ENCODE results near the gene PRKG1. TPM values are rescaled to one million over a fixed set of nuclear protein-coding genes. Genes with fewer than 3 reads are reported as not detected.

The PRKG1 gene
- total and polyA plus RNA-seq, 2 of the 4 experiments (the other 2 are of a cell fraction): 3.5 to 18.3 TPM

DNA sequence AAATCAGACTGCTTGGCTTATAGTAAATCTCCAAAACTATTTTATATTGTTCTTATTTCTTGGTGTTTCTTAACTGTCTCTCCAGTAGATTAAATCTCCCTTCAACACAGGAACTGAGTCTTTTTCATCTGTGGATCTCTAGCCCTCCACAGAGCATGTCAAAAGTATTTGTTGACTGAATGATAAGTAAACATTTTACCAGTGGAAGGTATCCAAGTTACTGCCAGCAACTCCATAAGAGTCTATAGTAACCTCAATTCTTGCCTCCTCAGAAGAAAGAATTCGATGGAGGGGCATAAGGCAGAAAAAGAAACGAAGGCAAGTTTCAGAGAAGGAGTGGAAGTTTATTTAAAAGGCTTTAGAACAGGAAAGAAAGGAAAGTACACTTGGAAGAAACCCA, 945.9 kb downstream of the PRKG1 start:
- Histone ChIP-seq H3K27ac (ENCODE audit: insufficient read depth, low read length) (no peak overlapping the region), H3K56ac (ENCODE audit: extremely low read depth, insufficient read depth, low read length) (no peak overlapping the region), H4K91ac (ENCODE audit: insufficient read depth, low read depth, low read length) (no peak overlapping the region), H4K20me1 (ENCODE audit: insufficient read depth, low read length) (no peaks in the 10 kb centered on the region), H3K4me2 (ENCODE audit: low read depth, low read length) (no peak overlapping the region), H3K14ac (replicated peaks; ENCODE audit: low read depth, low read length) (no peak overlapping the region), H3K18ac (ENCODE audit: low read depth, low read length) (no peak overlapping the region; the same call in 1 of the 2 replicates), H3K9me3 (ENCODE audit: control insufficient read depth, insufficient read depth, low read length) (peaks cover under 1% of the 10 kb centered on the region; the same call in 1 of the 2 replicates), H2AFZ (replicated peaks; ENCODE audit: low read length, poor library complexity) (no peak overlapping the region), H3K36me3 (ENCODE audit: control insufficient read depth, insufficient read depth, low read length) (no peaks in the 10 kb centered on the region), H2BK5ac (ENCODE audit: low read depth, low read length, poor library complexity, severe bottlenecking) (no peak overlapping the region), H4K5ac (ENCODE audit: low read depth, low read length) (no peak overlapping the region), H2BK120ac (ENCODE audit: low read depth, low read length) (no peak overlapping the region), H4K8ac (ENCODE audit: low read depth in 2 of 2, low read length in 2 of 2) (no peak overlapping the region), H2AK9ac (replicated peaks; ENCODE audit: low read depth, low read length, poor library complexity) (no peak overlapping the region), H3K9ac (ENCODE audit: low read depth, low read length) (no peak overlapping the region), H3K9me1 (ENCODE audit: insufficient read depth, low read length) (no peaks in the 10 kb centered on the region), H2BK15ac (ENCODE audit: low read depth, low read length) (no peak overlapping the region), H3K4ac (ENCODE audit: low read depth, low read length) (no peak overlapping the region), H3K27me3 (ENCODE audit: control insufficient read depth, insufficient read depth, low read length) (no peaks in the 10 kb centered on the region), H3K4me3 (ENCODE audit: insufficient read depth, low read depth, low read length) (no peak overlapping the region), H2BK20ac (ENCODE audit: low read depth, low read length) (no peak overlapping the region), H3K79me1 (ENCODE audit: low read depth in 1 of 2, low read length in 2 of 2) (no peaks in the 10 kb centered on the region), H2AK5ac (ENCODE audit: low read depth, low read length) (no peak overlapping the region), H3K23ac (ENCODE audit: low read depth, low read length) (no peak overlapping the region), H3K4me1 (ENCODE audit: control insufficient read depth, insufficient read depth, low read length) (no peaks in the 10 kb centered on the region; the same call in 1 of the 2 replicates)
- in situ Hi-C loops (cut with MboI; ENCODE audit: low sequenced_read_pairs): no loop called here
- TF ChIP-seq MAZ (IDR thresholded peaks at IDR 0.05; ENCODE audit: borderline replicate concordance, low read depth, low read length) (no peak), NFE2L2 (IDR thresholded peaks at IDR 0.05; ENCODE audit: low read depth, low read length) (no peak), BHLHE40 (IDR thresholded peaks at IDR 0.05; ENCODE audit: low read depth, low read length) (no peak), SMC3 (IDR thresholded peaks at IDR 0.05; ENCODE audit: low read depth, low read length) (no peak), MAFK (IDR thresholded peaks at IDR 0.05; ENCODE audit: low read depth, low read length) (no peak)
- TF ChIP-seq, protein P1, sequence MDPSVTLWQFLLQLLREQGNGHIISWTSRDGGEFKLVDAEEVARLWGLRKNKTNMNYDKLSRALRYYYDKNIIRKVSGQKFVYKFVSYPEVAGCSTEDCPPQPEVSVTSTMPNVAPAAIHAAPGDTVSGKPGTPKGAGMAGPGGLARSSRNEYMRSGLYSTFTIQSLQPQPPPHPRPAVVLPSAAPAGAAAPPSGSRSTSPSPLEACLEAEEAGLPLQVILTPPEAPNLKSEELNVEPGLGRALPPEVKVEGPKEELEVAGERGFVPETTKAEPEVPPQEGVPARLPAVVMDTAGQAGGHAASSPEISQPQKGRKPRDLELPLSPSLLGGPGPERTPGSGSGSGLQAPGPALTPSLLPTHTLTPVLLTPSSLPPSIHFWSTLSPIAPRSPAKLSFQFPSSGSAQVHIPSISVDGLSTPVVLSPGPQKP (IDR thresholded peaks at IDR 0.05; ENCODE audit: borderline replicate concordance, low read depth, low read length): no peak
- TF ChIP-seq, protein P2, sequence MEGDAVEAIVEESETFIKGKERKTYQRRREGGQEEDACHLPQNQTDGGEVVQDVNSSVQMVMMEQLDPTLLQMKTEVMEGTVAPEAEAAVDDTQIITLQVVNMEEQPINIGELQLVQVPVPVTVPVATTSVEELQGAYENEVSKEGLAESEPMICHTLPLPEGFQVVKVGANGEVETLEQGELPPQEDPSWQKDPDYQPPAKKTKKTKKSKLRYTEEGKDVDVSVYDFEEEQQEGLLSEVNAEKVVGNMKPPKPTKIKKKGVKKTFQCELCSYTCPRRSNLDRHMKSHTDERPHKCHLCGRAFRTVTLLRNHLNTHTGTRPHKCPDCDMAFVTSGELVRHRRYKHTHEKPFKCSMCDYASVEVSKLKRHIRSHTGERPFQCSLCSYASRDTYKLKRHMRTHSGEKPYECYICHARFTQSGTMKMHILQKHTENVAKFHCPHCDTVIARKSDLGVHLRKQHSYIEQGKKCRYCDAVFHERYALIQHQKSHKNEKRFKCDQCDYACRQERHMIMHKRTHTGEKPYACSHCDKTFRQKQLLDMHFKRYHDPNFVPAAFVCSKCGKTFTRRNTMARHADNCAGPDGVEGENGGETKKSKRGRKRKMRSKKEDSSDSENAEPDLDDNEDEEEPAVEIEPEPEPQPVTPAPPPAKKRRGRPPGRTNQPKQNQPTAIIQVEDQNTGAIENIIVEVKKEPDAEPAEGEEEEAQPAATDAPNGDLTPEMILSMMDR (conservative IDR thresholded peaks at IDR 0.05; ENCODE audit: low read depth, low read length): no peak
- TF ChIP-seq, protein P3, sequence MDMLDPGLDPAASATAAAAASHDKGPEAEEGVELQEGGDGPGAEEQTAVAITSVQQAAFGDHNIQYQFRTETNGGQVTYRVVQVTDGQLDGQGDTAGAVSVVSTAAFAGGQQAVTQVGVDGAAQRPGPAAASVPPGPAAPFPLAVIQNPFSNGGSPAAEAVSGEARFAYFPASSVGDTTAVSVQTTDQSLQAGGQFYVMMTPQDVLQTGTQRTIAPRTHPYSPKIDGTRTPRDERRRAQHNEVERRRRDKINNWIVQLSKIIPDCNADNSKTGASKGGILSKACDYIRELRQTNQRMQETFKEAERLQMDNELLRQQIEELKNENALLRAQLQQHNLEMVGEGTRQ (IDR thresholded peaks at IDR 0.05; ENCODE audit: low read depth, low read length): no peak
- dilution Hi-C loops (cut with HindIII; ENCODE audit: low sequenced_read_pairs, unreplicated experiment): no loop called here
- no CpG with 5 or more reads among the region's 2 CpGs for WGBS, 2 experiments (ENCODE audit: extremely low coverage in 2 of 2, insufficient read length in 1 of 2)
- BruUV-seq (replicated peaks): no TSS peak
- ChIA-PET CTCF (interaction anchor here (0.7 kb wide), 1 partner anchor 11 kb away, joined by 3 read pairs; no protein-coding TSS in a partner anchor), POLR2A (ENCODE audit: unreplicated experiment) (no interaction called here)
- ATAC-seq (ENCODE audit: low read depth): no peak
- intact Hi-C loops (cut with micrococcal nuclease): no loop called here
- no peak for DNase-seq
